HepG2 (cell line): ENCODE measurements around the gene ZNRF4. TPM values are rescaled to one million over a fixed set of nuclear protein-coding genes. Genes with fewer than 3 reads are reported as not detected.

Source experiments
- CEBPZ ChIP-seq: IDR thresholded peaks from 2 replicates; pipeline ENCODE4 v1.6.1; 2012; ENCODE audit warnings: low read length, improper control_type of control experiment
- CREB3 ChIP-seq: sonication (generic); formaldehyde crosslinking; IDR thresholded peaks from 2 replicates; pipeline ENCODE4 v1.5.0; 2020; ENCODE audit warnings: missing genetic modification reagents
- DBP ChIP-seq: sonication (generic); formaldehyde crosslinking; IDR thresholded peaks from 2 replicates; pipeline ENCODE4 v1.4.0; 2020; ENCODE audit warnings: missing genetic modification reagents; ENCODE audit errors: not compliant biosample characterization
- EZH2 ChIP-seq: conservative IDR thresholded peaks from 2 replicates; pipeline ENCODE4 v1.6.1; 2012; ENCODE audit warnings: mild to moderate bottlenecking, low read depth, low read length, moderate library complexity
- MNT ChIP-seq: fragments of 450-650 bp; IDR thresholded peaks from 2 replicates; pipeline ENCODE4 v1.6.1; 2016
- PRDM4 ChIP-seq: sonication (generic); formaldehyde crosslinking; IDR thresholded peaks from 2 replicates; pipeline ENCODE4 v1.9.0; 2021; ENCODE audit warnings: missing genetic modification reagents, borderline replicate concordance
- RAD21 ChIP-seq: fragments of 450-650 bp; formaldehyde crosslinking; IDR thresholded peaks from 2 replicates; pipeline ENCODE4 v1.5.0; 2020; ENCODE audit warnings: mild to moderate bottlenecking
- SP140L ChIP-seq: sonication (generic); formaldehyde crosslinking; IDR thresholded peaks from 2 replicates; pipeline ENCODE4 v1.4.0; 2020; ENCODE audit warnings: missing genetic modification reagents, borderline replicate concordance
- ZNF234 ChIP-seq: sonication (generic); formaldehyde crosslinking; conservative IDR thresholded peaks from 2 replicates; pipeline ENCODE4 v1.5.1; 2020; ENCODE audit warnings: mild to moderate bottlenecking, missing genetic modification reagents
- ZNF460 ChIP-seq: sonication (generic); formaldehyde crosslinking; IDR thresholded peaks from 2 replicates; pipeline ENCODE4 v1.5.1; 2020; ENCODE audit warnings: missing genetic modification reagents, mild to moderate bottlenecking, borderline replicate concordance
- ZNF550 ChIP-seq: sonication (generic); formaldehyde crosslinking; IDR thresholded peaks from 2 replicates; pipeline ENCODE4 v1.4.0; 2020; ENCODE audit warnings: mild to moderate bottlenecking, missing genetic modification reagents, borderline replicate concordance
- ZNF577 ChIP-seq: sonication (generic); formaldehyde crosslinking; IDR thresholded peaks from 2 replicates; pipeline ENCODE4 v1.4.0; 2020; ENCODE audit warnings: mild to moderate bottlenecking, low read depth, missing genetic modification reagents, borderline replicate concordance
- ZNF710 ChIP-seq: sonication (generic); formaldehyde crosslinking; IDR thresholded peaks from 2 replicates; pipeline ENCODE4 v1.5.0; 2020; ENCODE audit warnings: mild to moderate bottlenecking, missing genetic modification reagents, borderline replicate concordance
- polyA plus RNA-seq, 8 experiments: library from polyadenylated mRNA; depleted of rRNA in 3 of 8; stranded (reverse) in 7 of 8; unstranded in 1 of 8; fragments of >200 nt; fragmentation: Illumina TruSeq in 4 of 8; extraction: Trizol in 4 of 8; gene quantifications; 2 replicates each; pipeline versions ENCODE4 v1.2.1 to v1.2.3, GENCODE V29; 2011 to 2016; ENCODE audit warnings: low read depth in 4 of 8, missing spikeins in 1 of 8, mixed read lengths in 1 of 8; ENCODE audit not compliant: insufficient read depth in 1 of 8
- total RNA-seq, 5 experiments: library from RNA; depleted of rRNA; stranded (reverse); fragments of >200 nt; fragmentation: Illumina TruSeq; extraction: Trizol; gene quantifications; 2 replicates each; pipeline ENCODE4 v1.2.3, GENCODE V29; 2016; ENCODE audit warnings: low read depth in 1 of 5

The ZNRF4 gene
- total and polyA plus RNA-seq, 2 of the 13 experiments (the other 11 are each of a cell fraction or from before 2014, with no cell fraction given), result not detected

GRCh38 chr19:5484398-5485285 is 29.4 kb downstream of the ZNRF4 start (continued):
- TF ChIP-seq DBP (CRISPR knock-in tag), result no peak
- no peak for TF ChIP-seq SP140L
- TF ChIP-seq PRDM4 (CRISPR knock-in tag), result no peak
- TF ChIP-seq CREB3 (CRISPR knock-in tag), result no peak
- no peak for TF ChIP-seq ZNF234 (CRISPR knock-in tag)
- TF ChIP-seq ZNF550 (CRISPR knock-in tag), result no peak
- no peak for TF ChIP-seq MNT
- no peak for TF ChIP-seq ZNF577 (CRISPR knock-in tag)
- no peak for TF ChIP-seq ZNF460 (CRISPR knock-in tag)
- no peak for TF ChIP-seq CEBPZ
- no peak for TF ChIP-seq EZH2
- no peak for TF ChIP-seq RAD21 (CRISPR knock-in tag)
- 0 out of 2 replicates have a peak, but pooled peaks have one; percentile 29 for TF ChIP-seq ZNF710 (CRISPR knock-in tag)
